Astrocyte of the spinal cord (primary cell): Measurements from ENCODE around the gene YBX2.
"Not testable (repeated sequence)": the region's sequence is repeated elsewhere in the genome, so short reads cannot be mapped to it uniquely, and the experiment has no call there.

Source experiments
- DNase-seq: peaks from one replicate; pipeline ENCODE4 v3.0.0; 2011; ENCODE audit warnings: low read depth, low spot score
- H3K4me3 ChIP-seq: 2 replicates; pipeline ENCODE4 v1.5.1; 2011; ENCODE audit warnings: low read depth, mild to moderate bottlenecking, low read length, moderate library complexity
- in situ Hi-C: cut with HindIII; loops from 2 replicates; pipeline ENCODE4 v1.10.0; 2017; ENCODE audit warnings: low sequenced_read_pairs
- TF ChIP-seq, protein P1 (sequence below): IDR thresholded peaks from 2 replicates; pipeline ENCODE4 v1.5.1; 2012; ENCODE audit warnings: low read depth, mild to moderate bottlenecking, low read length, inconsistent platforms

Gene YBX2

DNA sequence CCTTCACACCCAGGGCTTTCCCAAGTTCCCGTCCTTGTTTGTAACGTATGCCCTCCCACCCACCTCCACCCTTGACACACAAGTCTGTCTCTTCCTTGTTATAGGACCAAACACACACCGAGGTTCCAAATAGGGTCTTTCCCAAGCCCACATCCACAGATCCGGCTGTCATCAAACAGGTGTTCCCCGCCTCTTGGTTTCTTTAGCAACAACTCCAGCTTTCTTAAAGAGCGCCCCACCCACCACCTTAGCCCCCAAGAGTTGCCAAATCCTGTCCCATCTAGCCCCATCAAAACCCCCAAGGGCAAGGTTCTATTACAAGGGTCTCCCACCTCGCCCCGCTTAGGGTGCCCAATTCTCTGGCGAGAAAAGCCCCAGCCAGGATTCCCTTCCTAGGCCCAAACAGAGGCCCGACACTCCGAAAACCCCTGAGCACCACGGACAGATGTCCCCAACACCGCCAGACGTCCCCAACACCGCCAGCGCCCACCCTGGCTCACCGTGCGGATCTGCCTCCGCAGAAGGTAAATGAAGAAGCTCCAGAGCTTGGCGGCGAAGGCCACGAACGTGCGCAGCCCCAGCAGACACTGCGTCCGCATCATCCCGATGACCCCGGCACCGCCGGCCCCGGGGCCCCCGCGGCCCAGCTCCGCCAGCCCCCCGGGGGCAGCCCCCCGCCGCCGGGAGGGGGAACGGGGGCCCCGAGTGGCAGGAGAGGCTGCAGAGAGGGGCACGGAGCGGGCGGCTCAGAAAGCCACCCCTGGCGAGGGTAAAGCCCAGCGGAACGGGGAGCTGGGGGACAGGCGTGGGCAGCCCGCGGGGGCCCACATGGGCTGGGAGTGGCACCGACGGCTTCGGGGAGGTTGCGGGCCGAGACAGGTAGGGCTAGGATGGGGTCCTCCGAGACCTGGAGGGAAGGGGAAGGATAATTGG lies 43.5 kb downstream of the YBX2 start:
- TF ChIP-seq, protein P1, sequence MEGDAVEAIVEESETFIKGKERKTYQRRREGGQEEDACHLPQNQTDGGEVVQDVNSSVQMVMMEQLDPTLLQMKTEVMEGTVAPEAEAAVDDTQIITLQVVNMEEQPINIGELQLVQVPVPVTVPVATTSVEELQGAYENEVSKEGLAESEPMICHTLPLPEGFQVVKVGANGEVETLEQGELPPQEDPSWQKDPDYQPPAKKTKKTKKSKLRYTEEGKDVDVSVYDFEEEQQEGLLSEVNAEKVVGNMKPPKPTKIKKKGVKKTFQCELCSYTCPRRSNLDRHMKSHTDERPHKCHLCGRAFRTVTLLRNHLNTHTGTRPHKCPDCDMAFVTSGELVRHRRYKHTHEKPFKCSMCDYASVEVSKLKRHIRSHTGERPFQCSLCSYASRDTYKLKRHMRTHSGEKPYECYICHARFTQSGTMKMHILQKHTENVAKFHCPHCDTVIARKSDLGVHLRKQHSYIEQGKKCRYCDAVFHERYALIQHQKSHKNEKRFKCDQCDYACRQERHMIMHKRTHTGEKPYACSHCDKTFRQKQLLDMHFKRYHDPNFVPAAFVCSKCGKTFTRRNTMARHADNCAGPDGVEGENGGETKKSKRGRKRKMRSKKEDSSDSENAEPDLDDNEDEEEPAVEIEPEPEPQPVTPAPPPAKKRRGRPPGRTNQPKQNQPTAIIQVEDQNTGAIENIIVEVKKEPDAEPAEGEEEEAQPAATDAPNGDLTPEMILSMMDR = no peak
- no peak for DNase-seq
- H3K4me3 ChIP-seq = peak overlapping the region; percentile 82
- in situ Hi-C loops = no loop called here

DNA sequence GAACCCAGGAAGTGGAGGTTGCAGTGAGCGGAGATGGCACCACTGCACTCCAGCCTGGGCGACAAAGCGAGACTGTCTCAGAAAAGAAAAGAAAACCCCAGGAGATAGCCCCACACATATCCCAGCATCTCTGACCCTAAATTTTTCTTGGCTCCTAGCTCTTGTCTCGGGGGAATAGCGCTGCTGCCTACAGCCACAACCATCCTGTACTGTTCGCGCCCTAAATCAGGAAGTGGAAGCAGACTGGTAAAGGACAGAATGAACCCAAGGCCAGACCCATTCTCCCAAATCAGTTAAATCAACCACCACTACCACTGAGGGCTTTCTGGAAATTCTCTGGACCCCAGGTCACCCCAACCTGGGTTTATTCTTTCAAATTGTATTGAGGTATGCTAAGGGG lies 44.6 kb downstream of the YBX2 start:
- DNase-seq = no peak
- TF ChIP-seq, protein P1 = no peak
- in situ Hi-C loops = no loop called here
- H3K4me3 ChIP-seq = peak overlapping the region; percentile 82

DNA sequence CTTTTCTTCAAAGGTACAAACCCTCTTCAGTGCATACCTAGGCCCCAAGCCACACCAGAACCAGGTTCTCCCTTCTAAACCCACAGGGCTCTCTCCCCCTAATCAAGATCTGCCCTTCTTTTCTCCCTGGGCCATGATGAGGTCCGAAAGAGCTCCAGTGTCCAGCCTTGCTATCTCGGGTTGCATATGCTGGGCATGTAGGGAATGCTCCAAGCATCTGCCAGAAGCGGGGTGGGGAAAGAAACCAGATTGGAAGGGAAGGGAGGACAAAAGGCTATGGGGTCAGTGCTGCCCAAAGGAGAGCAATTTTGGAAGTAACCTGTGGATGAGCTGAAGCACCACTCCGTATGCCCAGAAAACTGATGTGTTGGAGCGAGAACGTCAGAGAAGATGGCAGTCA lies 45.2 kb downstream of the YBX2 start:
- TF ChIP-seq, protein P1 = no peak
- no peak for DNase-seq
- in situ Hi-C loops = no loop called here
- H3K4me3 ChIP-seq = no peak overlapping the region

DNA sequence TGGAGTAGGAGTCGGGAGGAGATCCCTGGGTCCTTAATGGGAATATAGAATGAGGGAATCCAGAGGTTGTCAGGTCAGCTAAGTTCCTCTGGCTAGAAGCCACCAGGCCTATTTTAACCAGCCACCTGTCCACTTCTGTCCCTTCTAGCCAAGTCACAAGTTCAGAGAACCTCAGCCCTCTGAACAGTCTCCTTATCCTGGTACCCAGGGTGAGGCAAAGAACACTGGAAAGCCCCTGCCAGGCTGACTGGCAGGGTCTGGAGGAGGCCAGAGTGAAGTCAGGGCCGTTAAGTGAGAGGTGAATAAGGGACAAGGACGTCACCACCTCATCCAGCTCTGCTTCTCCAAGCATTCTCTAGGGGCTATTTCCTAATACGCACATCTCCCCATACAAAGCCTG lies 45.6 kb downstream of the YBX2 start:
- TF ChIP-seq, protein P1 = no peak
- H3K4me3 ChIP-seq = no peak overlapping the region
- DNase-seq = no peak
- in situ Hi-C loops = no loop called here

DNA sequence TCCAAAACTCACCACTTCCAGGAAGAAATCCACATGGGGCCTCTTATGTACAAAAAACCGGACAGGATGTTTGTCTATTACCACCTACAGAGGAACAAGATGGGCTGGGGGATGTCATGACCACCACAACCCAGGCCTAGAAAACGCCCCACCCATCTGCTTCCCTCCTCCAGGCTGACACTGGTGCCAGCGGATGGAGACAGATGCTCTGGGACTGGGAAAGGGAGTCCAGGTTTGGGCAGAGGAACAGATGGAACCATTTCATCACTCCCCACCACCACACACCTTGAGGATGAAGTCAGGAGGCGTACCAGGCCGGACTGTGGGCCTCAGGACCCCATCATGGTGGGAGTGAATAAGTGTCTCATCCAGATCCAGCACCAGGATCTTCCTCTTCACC lies 47.7 kb downstream of the YBX2 start:
- TF ChIP-seq, protein P1 = no peak
- in situ Hi-C loops = no loop called here
- no peak overlapping the region for H3K4me3 ChIP-seq
- no peak for DNase-seq

DNA sequence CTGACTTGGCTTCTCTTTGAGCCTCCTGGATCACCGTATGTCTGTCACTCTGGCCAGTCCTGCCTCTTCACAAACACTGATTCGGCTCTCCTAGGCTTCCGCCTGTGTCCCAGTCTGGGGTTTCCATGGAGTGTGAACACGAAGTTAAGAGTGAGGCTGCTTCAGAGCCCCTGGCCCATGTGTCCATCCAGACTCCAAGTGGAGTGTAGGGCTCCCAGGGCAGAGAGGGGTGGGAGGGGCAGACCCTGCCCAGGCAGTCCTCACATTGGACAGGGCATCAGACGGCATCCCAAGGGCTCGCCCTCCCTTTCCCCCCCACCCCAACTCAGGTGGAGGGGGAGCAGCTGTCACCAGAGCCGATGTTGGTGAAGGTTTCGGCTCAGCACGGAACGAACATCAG lies 50.6 kb downstream of the YBX2 start:
- H3K4me3 ChIP-seq, DNase-seq, in situ Hi-C loops: not testable (repeated sequence)

DNA sequence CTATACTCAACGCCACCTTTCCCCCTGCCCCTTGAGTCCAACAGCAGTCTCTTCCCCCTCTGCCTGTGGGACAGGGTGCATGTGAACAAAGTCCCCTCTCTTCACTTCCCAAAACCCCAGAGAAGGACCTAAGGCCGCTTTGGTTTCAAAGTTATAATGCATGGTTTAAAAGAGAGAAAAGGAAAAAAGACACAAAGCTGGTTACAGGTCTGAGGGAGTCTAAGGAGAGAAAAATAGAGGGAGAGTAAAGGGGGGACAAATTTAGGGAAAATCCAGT lies 51.0 kb downstream of the YBX2 start:
- H3K4me3 ChIP-seq = peak overlapping the region; percentile 96
- TF ChIP-seq, protein P1 = no peak
- DNase-seq = no peak
- in situ Hi-C loops = no loop called here
